Ectodermal cell (in vitro differentiated cells): ENCODE data around the gene ATP11B.

ENCODE experiments used
- H3K27ac ChIP-seq: 2 replicates; pipeline ENCODE4 v1.7.0; 2013; ENCODE audit warnings: mild to moderate bottlenecking, low read depth, low read length; ENCODE audit not compliant: insufficient read depth, poor library complexity, severe bottlenecking
- H3K27me3 ChIP-seq: 2 replicates; pipeline ENCODE4 v1.7.0; 2013; ENCODE audit warnings: mild to moderate bottlenecking, low read length; ENCODE audit not compliant: insufficient read depth, control insufficient read depth, poor library complexity, severe bottlenecking
- H3K36me3 ChIP-seq: one replicate; pipeline ENCODE4 v1.7.0; 2013; ENCODE audit warnings: low read length; ENCODE audit not compliant: control insufficient read depth, insufficient read depth
- H3K4me1 ChIP-seq: one replicate; pipeline ENCODE4 v1.7.0; 2013; ENCODE audit warnings: low read length; ENCODE audit not compliant: control insufficient read depth, insufficient read depth
- H3K4me3 ChIP-seq: 2 replicates; pipeline ENCODE4 v1.7.0; 2013; ENCODE audit warnings: low read depth, low read length, control low read depth; ENCODE audit not compliant: insufficient read depth
- H3K9me3 ChIP-seq: 2 replicates; pipeline ENCODE4 v1.7.0; 2013; ENCODE audit warnings: mild to moderate bottlenecking, low read length, moderate library complexity; ENCODE audit not compliant: control insufficient read depth
- WGBS, 2 experiments: methylation state at CpG; one replicate each; pipeline ENCODE4 v1.1.7; 2013; ENCODE audit warnings: missing lambda C conversion rate in 2 of 2; 5-methylcytosine and 5-hydroxymethylcytosine counted together

ATP11B gene

GRCh38 chr3:182905623-182906022, 112.3 kb downstream of the ATP11B start:
- Histone ChIP-seq H3K27ac (no peak overlapping the region), H3K4me3 (no peak overlapping the region), H3K9me3 (no peaks in the 10 kb centered on the region), H3K36me3 (no peaks in the 10 kb centered on the region), H3K27me3 (no peaks in the 10 kb centered on the region), H3K4me1 (no peaks in the 10 kb centered on the region)
- WGBS, 2 experiments: 89 to 90% methylated on average over 4 of the region's 4 CpGs

- WGBS, 2 experiments: 95 to 100% methylated on average over 1 of the region's 1 CpG
- Histone ChIP-seq H3K36me3 (no peaks in the 10 kb centered on the region), H3K27ac (no peak overlapping the region), H3K9me3 (no peaks in the 10 kb centered on the region), H3K27me3 (no peaks in the 10 kb centered on the region), H3K4me1 (no peaks in the 10 kb centered on the region), H3K4me3 (no peak overlapping the region)
These were observed 112.7 kb downstream of the ATP11B start for GRCh38 chr3:182906036-182906435.

DNA sequence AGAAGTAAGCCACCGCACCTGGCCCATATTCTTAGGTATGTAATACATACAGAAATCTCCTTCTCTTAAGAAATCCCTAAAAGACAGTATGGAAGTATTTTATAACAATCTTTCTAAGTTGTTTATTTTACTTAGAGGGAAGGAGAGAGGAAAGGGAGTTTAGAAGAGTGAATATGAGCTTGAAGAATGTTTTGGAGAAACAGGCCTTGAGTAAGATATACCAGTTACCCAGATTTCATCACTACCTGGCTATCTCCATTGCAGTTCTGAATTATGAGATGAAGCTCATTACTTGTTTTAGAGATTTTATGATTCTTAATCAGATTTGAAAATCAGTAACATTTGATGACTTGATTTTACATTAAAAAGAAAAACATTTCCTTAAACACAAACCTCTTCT, 115.2 kb downstream of the ATP11B start:
- H3K4me1 ChIP-seq: no peaks in the 10 kb centered on the region
- H3K27ac ChIP-seq: no peak overlapping the region
- no peak overlapping the region for H3K4me3 ChIP-seq
- H3K9me3 ChIP-seq: no peaks in the 10 kb centered on the region
- H3K27me3 ChIP-seq: no peaks in the 10 kb centered on the region
- 60% methylated on average over 1 of the region's 1 CpG; no CpG with 5 or more reads in 1 of the 2 experiments for WGBS, 2 experiments
- H3K36me3 ChIP-seq: no peaks in the 10 kb centered on the region

- Histone ChIP-seq H3K36me3 (no peaks in the 10 kb centered on the region), H3K27ac (no peak overlapping the region), H3K4me1 (no peaks in the 10 kb centered on the region), H3K4me3 (no peak overlapping the region), H3K27me3 (no peaks in the 10 kb centered on the region), H3K9me3 (no peaks in the 10 kb centered on the region)
- WGBS, 2 experiments: 92 to 93% methylated on average over 4 of the region's 5 CpGs
These were observed 116.2 kb downstream of the ATP11B start for GRCh38 chr3:182909318-182910040.

DNA sequence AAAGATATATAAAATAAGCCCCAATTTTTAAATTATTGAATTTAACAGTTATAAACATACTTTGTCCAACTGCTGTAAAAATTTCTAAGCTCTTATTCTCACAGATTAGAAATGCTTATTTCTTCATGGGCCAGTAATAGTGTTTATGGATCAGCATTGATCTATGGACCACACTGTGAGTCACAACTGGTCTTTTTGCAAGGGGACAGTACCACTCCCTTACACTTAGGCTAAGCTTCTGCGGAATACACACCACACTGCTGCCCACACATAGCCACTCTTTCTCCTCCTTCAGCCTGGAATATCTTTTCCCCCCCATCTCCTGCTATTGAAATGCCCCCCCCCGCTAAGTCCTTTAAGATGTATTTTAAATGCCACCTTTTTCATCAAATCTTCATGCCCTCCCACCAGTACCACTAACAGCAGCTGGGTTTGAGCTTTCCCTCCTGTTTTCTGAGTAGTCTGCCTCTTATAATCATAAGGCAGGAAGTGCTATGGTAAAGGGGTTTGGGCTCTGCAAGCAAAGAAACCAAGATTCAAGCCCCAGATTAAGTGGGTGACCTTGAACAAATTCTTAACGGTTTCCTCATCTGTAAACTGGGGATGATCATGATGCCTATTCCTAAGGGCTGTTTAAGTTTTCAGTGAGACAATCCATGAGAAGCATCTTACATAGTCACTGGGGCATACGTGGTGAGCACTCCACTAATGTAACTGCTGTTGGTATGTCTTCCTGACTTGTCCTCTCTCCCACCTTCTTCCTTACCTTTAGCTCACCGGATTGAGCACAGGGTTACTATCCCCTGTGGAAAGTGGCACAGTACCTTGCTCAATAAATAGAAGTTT, 117.9 kb downstream of the ATP11B start:
- H3K4me1 ChIP-seq: no peaks in the 10 kb centered on the region
- no peak overlapping the region for H3K4me3 ChIP-seq
- H3K27me3 ChIP-seq: no peaks in the 10 kb centered on the region
- no peak overlapping the region for H3K27ac ChIP-seq
- no peaks in the 10 kb centered on the region for H3K36me3 ChIP-seq
- H3K9me3 ChIP-seq: no peaks in the 10 kb centered on the region
- 92 to 95% methylated on average over 4 of the region's 5 CpGs for WGBS, 2 experiments

DNA sequence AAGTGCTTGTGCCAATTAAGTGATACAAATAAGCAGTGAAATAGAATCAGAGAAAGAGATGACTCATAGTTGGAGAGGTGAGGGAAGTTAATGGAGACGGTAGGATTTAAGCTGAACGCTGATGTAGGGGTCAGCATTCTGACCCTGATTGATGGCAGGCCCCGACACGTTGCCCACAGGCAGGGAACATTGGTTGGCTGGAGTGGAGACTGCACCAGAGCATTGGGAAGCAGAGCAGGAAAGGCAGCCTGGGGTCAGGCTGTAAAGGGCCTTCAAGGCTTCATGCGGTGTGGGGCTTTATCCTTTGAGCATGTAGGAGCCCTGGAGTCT, 118.4 kb downstream of the ATP11B start:
- no peaks in the 10 kb centered on the region for H3K36me3 ChIP-seq
- no peaks in the 10 kb centered on the region for H3K4me1 ChIP-seq
- H3K4me3 ChIP-seq: no peak overlapping the region
- H3K27me3 ChIP-seq: no peaks in the 10 kb centered on the region
- no peaks in the 10 kb centered on the region for H3K9me3 ChIP-seq
- H3K27ac ChIP-seq: no peak overlapping the region
- 65 to 75% methylated on average over 5 of the region's 5 CpGs for WGBS, 2 experiments

DNA sequence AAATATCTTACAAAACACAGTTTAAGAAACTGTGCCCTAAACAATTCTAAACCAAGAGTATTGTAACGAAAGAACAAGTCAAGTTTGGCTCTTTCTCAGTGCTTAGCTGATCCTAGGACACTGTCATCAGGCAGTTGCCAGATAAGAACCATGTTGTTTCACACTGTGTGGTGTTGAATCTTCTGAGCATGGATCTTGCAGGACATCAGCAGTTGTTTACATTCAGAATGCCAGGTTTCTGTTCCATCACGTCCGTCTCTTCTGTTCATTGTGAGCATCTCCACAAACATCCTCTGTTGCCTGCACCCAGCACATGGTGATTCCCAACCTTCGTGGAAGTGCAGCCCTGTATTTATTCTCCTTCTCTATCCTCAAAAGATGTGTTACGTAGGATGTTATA, 119.2 kb downstream of the ATP11B start:
- H3K4me1 ChIP-seq: no peaks in the 10 kb centered on the region
- WGBS, 2 experiments: 82 to 93% methylated on average over 4 to 5 of the region's 5 CpGs
- no peaks in the 10 kb centered on the region for H3K27me3 ChIP-seq
- H3K36me3 ChIP-seq: no peaks in the 10 kb centered on the region
- no peak overlapping the region for H3K4me3 ChIP-seq
- no peaks in the 10 kb centered on the region for H3K9me3 ChIP-seq
- no peak overlapping the region for H3K27ac ChIP-seq

DNA sequence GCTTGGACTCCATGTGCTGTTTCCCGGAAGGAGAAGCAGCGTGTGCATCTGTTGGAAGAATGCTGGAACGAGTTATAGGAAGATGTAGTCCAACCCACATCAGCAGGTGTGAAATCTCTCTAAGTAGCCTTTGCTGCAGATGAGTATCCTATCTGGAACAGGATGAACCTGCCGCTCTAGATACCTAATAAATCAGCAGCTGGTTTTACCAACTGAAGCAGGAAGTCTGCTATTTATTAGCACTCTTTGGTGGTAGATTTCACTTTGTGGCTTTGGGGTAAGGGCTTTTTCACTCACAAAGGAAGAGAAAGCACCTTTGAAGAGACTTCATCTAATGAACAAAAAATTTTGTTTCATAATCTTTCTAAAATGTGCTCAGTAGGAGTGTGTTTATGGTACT, 120.6 kb downstream of the ATP11B start:
- H3K27me3 ChIP-seq: no peaks in the 10 kb centered on the region
- H3K9me3 ChIP-seq: no peaks in the 10 kb centered on the region
- no peaks in the 10 kb centered on the region for H3K36me3 ChIP-seq
- no peaks in the 10 kb centered on the region for H3K4me1 ChIP-seq
- H3K27ac ChIP-seq: no peak overlapping the region
- WGBS, 2 experiments: 94% methylated on average over 4 of the region's 4 CpGs
- no peak overlapping the region for H3K4me3 ChIP-seq

DNA sequence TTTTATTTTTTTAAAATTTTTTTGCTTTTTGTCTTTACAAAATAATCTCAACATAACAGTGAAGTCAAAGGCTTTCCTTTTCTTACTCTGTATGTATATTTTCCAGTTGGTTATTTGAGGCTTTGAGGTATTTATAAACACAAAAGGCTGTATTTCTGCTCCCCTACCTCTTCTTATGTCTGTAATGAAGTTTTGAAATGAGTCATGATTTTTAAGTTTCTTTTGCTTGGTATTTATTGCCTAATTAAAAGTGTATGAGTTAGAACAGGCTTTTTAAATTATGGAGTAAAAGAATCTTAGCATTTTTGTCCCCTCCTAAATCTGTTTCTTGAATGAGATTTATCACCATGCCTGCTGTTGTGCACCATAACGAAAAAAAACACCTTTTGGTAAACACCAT, 121.0 kb downstream of the ATP11B start:
- no peaks in the 10 kb centered on the region for H3K4me1 ChIP-seq
- no peak overlapping the region for H3K4me3 ChIP-seq
- H3K9me3 ChIP-seq: no peaks in the 10 kb centered on the region
- no peak overlapping the region for H3K27ac ChIP-seq
- no peaks in the 10 kb centered on the region for H3K27me3 ChIP-seq
- WGBS, 2 experiments: 100% methylated on average over 1 of the region's 1 CpG
- no peaks in the 10 kb centered on the region for H3K36me3 ChIP-seq

- Histone ChIP-seq H3K4me1 (no peaks in the 10 kb centered on the region), H3K27me3 (no peaks in the 10 kb centered on the region), H3K27ac (no peak overlapping the region), H3K9me3 (no peaks in the 10 kb centered on the region), H3K4me3 (no peak overlapping the region), H3K36me3 (no peaks in the 10 kb centered on the region)
- WGBS, 2 experiments: 85 to 92% methylated on average over 3 of the region's 3 CpGs
These were observed 123.8 kb downstream of the ATP11B start for GRCh38 chr3:182917134-182917533.
